Hepatocyte (in vitro differentiated cells): ENCODE results near the gene PARN. TPM values are rescaled to one million over a fixed set of nuclear protein-coding genes. Genes with fewer than 3 reads are reported as not detected.
"Not testable (repeated sequence)": the region's sequence is repeated elsewhere in the genome, so short reads cannot be mapped to it uniquely, and the experiment has no call there.

Experiments
- DNase-seq: peaks from one replicate; pipeline ENCODE4 v3.0.0-alpha.2; 2016; ENCODE audit warnings: low spot score
- H2AFZ ChIP-seq: fragments of 200-600 bp; sonication (generic); 2 replicates; pipeline ENCODE4 v1.6.0; 2016; ENCODE audit warnings: antibody characterized with exemption, mild to moderate bottlenecking
- H3K27ac ChIP-seq: fragments of 200-600 bp; sonication (generic); 2 replicates; pipeline ENCODE4 v1.5.1; 2016; ENCODE audit warnings: mild to moderate bottlenecking
- H3K27me3 ChIP-seq: fragments of 200-600 bp; sonication (generic); 2 replicates; pipeline ENCODE4 v1.6.1; 2016
- H3K36me3 ChIP-seq: fragments of 200-600 bp; sonication (generic); replicated peaks from 2 replicates; pipeline ENCODE4 v1.5.1; 2016; ENCODE audit warnings: low read depth; ENCODE audit not compliant: insufficient read depth
- H3K4me1 ChIP-seq: fragments of 200-600 bp; sonication (generic); 2 replicates; pipeline ENCODE4 v1.5.1; 2016; ENCODE audit warnings: mild to moderate bottlenecking, moderate library complexity; ENCODE audit not compliant: insufficient read depth
- H3K4me2 ChIP-seq: fragments of 200-600 bp; sonication (generic); 2 replicates; pipeline ENCODE4 v1.6.0; 2016
- H3K4me3 ChIP-seq: fragments of 200-600 bp; sonication (generic); 2 replicates; pipeline ENCODE4 v1.5.1; 2016; ENCODE audit warnings: mild to moderate bottlenecking
- H3K79me2 ChIP-seq: fragments of 200-600 bp; sonication (generic); 2 replicates; pipeline ENCODE4 v1.6.0; 2017; ENCODE audit warnings: mild to moderate bottlenecking
- H3K9me2 ChIP-seq: fragments of 200-600 bp; sonication (generic); replicated peaks from 2 replicates; pipeline ENCODE4 v1.6.0; 2017; ENCODE audit warnings: mild to moderate bottlenecking; ENCODE audit not compliant: insufficient read depth
- H3K9me3 ChIP-seq: fragments of 200-600 bp; sonication (generic); 2 replicates; pipeline ENCODE4 v1.5.1; 2016; ENCODE audit warnings: low read depth, mild to moderate bottlenecking
- H4K20me1 ChIP-seq: fragments of 200-600 bp; sonication (generic); 2 replicates; pipeline ENCODE4 v1.6.0; 2016; ENCODE audit warnings: mild to moderate bottlenecking; ENCODE audit not compliant: insufficient read depth, poor library complexity, severe bottlenecking
- EZH2 ChIP-seq: fragments of 200-600 bp; sonication (generic); IDR thresholded peaks from 2 replicates; pipeline ENCODE4 v1.6.1; 2016; ENCODE audit warnings: antibody characterized with exemption, mild to moderate bottlenecking, borderline replicate concordance
- EZH2phosphoT487 ChIP-seq: fragments of 200-600 bp; sonication (generic); IDR thresholded peaks from one replicate; pipeline ENCODE4 v1.6.1; 2018; ENCODE audit warnings: antibody characterized with exemption, mild to moderate bottlenecking, low read depth, moderate library complexity; ENCODE audit not compliant: unreplicated experiment, severe bottlenecking
- WGBS: methylation state at CpG from one replicate; pipeline ENCODE4 v1.1.6; 2016; ENCODE audit warnings: low lambda C conversion rate; ENCODE audit errors: missing lambda C conversion rate; 5-methylcytosine and 5-hydroxymethylcytosine counted together
- polyA plus RNA-seq: library from polyadenylated mRNA; unstranded; fragments of >200 nt; fragmentation: Nextera tagmentation; extraction: Ambion mirVana; gene quantifications from 2 replicates; pipeline ENCODE4 v1.2.1, GENCODE V29; 2016
- total RNA-seq: library from RNA; depleted of rRNA; stranded (reverse); fragments of >200 nt; gene quantifications from 2 replicates; pipeline ENCODE4 v1.2.3, GENCODE V29; 2014
- TF ChIP-seq, protein P1 (sequence below): fragments of 200-600 bp; sonication (generic); IDR thresholded peaks from 2 replicates; pipeline ENCODE4 v1.5.1; 2016; ENCODE audit warnings: antibody characterized with exemption, mild to moderate bottlenecking; ENCODE audit not compliant: poor library complexity

Gene PARN
- total and polyA plus RNA-seq, 2 experiments from 2014 or later: 23.7 to 35.6 TPM

DNA sequence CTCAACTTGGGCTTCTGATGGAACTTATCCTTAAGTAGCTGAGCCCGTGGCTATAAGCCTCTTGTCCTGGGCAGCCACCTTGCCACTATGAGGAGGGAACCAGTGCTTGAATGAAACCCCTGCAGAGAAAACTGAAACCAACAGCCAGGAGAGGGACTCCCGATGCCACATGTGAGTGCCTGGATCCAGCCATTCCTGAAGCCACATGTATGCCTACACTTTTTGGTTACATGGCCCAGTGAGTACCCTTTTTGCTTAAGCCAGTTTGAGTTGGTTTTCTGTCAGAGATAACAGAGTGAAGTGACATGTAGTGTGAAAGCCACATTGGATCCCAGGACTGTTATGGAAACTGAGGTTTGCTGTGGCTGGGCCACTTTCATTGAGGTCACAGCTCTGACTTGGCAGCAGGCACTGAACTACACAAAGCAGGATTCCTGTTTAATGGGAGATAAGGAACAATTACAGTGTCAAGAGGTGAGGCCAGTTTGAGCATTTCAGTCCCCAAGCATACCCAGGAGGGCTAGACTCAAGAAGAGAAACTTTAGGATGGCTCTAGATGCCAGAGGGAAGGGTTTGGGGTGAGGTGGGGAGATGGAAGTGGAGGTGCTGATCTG lies 222.2 kb downstream of the PARN start:
- Histone ChIP-seq H3K4me1 (peaks cover 6% of the 10 kb centered on the region), H3K36me3 (no peaks in the 10 kb centered on the region), H2AFZ (no peak overlapping the region), H3K79me2 (no peaks in the 10 kb centered on the region), H3K27me3 (no peaks in the 10 kb centered on the region), H4K20me1 (no peaks in the 10 kb centered on the region), H3K4me3 (no peak overlapping the region), H3K9me3 (no peaks in the 10 kb centered on the region), H3K4me2 (no peak overlapping the region), H3K27ac (no peak overlapping the region), H3K9me2 (no peaks in the 10 kb centered on the region)
- WGBS: 96% methylated on average over 2 of the region's 2 CpGs
- DNase-seq: no peak
- TF ChIP-seq EZH2 (no peak), EZH2phosphoT487 (no peak)
- TF ChIP-seq, protein P1, sequence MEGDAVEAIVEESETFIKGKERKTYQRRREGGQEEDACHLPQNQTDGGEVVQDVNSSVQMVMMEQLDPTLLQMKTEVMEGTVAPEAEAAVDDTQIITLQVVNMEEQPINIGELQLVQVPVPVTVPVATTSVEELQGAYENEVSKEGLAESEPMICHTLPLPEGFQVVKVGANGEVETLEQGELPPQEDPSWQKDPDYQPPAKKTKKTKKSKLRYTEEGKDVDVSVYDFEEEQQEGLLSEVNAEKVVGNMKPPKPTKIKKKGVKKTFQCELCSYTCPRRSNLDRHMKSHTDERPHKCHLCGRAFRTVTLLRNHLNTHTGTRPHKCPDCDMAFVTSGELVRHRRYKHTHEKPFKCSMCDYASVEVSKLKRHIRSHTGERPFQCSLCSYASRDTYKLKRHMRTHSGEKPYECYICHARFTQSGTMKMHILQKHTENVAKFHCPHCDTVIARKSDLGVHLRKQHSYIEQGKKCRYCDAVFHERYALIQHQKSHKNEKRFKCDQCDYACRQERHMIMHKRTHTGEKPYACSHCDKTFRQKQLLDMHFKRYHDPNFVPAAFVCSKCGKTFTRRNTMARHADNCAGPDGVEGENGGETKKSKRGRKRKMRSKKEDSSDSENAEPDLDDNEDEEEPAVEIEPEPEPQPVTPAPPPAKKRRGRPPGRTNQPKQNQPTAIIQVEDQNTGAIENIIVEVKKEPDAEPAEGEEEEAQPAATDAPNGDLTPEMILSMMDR: no peak

DNA sequence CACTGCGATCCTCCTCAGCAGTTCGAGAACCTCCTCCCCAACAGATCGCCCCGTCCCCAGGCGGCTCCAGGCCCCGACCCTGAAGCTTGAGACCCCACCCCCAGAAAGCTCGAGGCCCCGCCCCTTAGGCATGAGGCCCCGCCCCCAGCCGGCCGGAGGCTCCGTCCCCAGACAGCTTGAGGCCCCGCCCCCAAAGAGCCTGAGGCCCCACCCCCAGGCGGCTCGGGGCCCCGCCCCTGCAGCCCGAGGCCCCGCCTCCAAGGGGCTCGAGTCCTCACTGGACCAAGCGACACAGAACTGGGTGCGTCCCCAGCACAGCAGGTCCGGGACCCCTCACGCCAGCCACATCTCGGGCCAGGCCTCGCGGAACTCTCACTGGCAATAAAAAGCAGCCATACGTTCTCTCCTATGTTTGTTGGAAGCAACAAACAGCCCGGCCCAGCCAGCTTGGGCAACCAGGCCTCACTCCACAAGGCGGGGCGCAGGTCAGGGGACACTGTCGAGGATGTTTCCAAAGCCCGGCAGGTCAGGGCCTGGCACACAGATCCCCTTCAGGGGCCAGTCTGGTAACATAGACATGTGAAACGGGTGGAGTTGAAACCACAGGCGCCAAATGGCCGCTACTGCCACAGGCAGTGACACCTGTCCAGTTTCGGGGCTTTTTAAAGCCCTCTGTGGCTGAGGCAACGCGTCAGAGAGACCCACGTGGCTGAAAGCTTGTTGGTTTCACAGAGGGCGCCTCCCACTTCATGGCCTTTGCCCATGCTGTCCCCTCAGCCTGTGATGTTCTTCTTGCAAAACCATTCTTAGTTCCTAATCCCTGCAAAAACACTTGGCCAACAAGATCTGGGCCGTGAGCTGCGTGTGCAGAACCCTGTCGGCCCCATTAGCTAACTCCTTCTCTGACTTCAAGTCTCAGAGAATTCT lies 224.2 kb downstream of the PARN start:
- peak; percentile 56 for DNase-seq
- no peaks in the 10 kb centered on the region for H3K9me2 ChIP-seq
- no peak overlapping the region for H3K4me3 ChIP-seq
- H3K4me2 ChIP-seq: no peak overlapping the region
- H4K20me1 ChIP-seq: no peaks in the 10 kb centered on the region
- H3K27ac ChIP-seq: peak overlapping the region; percentile 83
- H3K79me2 ChIP-seq: no peaks in the 10 kb centered on the region
- TF ChIP-seq EZH2 (no peak), EZH2phosphoT487 (no peak)
- TF ChIP-seq, protein P1: no peak
- no peaks in the 10 kb centered on the region for H3K36me3 ChIP-seq
- 79% methylated on average over 29 of the region's 43 CpGs for whole genome bisulfite sequencing
- no peak overlapping the region for H2AFZ ChIP-seq
- H3K4me1 ChIP-seq: peaks cover 6% of the 10 kb centered on the region
- no peaks in the 10 kb centered on the region for H3K27me3 ChIP-seq
- H3K9me3 ChIP-seq: no peaks in the 10 kb centered on the region

DNA sequence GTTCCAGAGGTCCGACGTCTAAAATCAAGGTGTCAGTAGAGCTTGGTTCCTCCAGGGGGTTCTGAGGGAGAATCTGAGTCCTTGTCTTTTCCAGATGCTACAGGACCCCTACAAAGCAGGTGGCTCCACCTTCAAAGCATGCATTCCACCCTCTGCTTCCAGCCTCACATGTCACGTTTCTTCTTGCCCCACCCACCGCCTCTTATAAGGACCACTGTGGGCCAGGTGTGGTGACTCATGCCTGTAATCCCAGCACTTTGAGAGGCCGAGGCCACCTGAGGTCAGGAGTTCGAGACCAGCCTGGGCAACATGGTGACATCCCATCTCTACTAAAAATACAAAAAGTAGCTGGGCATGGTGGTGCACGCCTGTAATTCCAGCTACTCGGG lies 227.1 kb downstream of the PARN start:
- H2AFZ ChIP-seq, H3K9me2 ChIP-seq, H4K20me1 ChIP-seq, H3K4me1 ChIP-seq, H3K4me2 ChIP-seq, H3K79me2 ChIP-seq, H3K4me3 ChIP-seq, DNase-seq, H3K27ac ChIP-seq, H3K9me3 ChIP-seq, H3K36me3 ChIP-seq, H3K27me3 ChIP-seq: not testable (repeated sequence)
- WGBS: 86% methylated on average over 8 of the region's 8 CpGs

DNA sequence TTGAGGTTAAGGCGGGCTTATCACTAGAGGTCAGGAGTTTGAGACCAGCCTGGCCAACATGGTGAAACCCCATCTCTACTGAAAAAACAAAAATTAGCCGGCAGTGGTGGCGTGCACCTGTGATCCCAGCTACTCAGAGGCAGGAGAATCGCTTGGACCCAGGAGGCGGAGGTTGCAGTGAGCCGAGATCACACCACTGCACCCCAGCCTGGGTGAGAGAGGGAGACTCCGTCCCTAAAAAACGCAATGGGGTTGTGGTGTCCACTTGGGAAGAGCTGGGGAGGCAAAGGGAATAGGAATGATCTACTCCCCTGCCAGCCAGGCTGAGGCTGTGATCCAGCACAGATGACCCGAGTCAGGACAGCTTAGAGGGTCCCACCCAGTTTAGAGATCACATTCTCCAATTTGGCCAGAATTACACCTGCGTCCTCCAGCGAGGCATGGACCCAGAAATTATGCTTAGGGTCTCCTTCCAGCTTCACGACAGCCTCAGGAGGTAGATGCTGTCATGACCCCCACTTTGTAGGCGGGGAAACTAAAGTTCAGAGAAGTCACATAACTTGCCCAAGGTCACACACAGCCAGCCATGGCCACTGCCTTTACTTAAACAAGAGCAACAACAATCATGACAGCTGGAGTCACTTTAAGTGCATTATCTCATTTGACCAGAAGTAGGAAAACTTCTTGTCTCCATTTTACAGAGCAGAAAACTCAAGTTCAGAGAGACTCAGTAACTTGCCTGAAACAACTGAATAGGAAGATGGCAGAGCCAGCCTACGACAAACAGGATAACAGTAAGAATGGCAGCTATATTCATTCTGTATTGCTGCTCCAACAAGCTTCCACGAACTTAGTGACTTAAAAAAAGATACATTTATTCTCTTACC lies 227.7 kb downstream of the PARN start:
- H3K9me3 ChIP-seq, H3K27ac ChIP-seq, H3K9me2 ChIP-seq, H3K36me3 ChIP-seq, H3K79me2 ChIP-seq, H4K20me1 ChIP-seq, H3K27me3 ChIP-seq, DNase-seq, H2AFZ ChIP-seq, H3K4me3 ChIP-seq, H3K4me1 ChIP-seq, H3K4me2 ChIP-seq: not testable (repeated sequence)
- WGBS: 93% methylated on average over 15 of the region's 15 CpGs

DNA sequence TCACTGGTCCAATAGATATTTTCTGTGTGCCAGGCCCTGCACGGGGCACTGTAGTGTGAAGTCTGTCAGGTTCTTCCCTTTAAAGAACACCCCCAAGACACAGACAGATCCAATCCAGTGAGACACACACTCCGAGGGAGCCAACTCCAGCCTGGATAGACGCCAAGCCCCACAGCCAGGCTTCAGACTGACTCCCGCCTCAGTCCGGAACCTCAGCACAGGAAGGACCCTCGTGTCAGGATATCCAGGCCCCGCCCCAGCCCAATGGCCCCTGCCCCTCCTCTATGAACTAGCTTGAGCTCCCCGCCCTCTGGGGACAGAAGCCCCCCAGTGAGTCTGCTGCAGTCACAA lies 228.4 kb downstream of the PARN start:
- not testable (repeated sequence) for H3K4me2 ChIP-seq, H3K9me2 ChIP-seq, H4K20me1 ChIP-seq, H3K27me3 ChIP-seq, H3K9me3 ChIP-seq, H3K4me3 ChIP-seq, H3K36me3 ChIP-seq, H3K4me1 ChIP-seq, H2AFZ ChIP-seq, H3K79me2 ChIP-seq, H3K27ac ChIP-seq
- WGBS: 72% methylated on average over 6 of the region's 8 CpGs
- peak; percentile 22 for DNase-seq

DNA sequence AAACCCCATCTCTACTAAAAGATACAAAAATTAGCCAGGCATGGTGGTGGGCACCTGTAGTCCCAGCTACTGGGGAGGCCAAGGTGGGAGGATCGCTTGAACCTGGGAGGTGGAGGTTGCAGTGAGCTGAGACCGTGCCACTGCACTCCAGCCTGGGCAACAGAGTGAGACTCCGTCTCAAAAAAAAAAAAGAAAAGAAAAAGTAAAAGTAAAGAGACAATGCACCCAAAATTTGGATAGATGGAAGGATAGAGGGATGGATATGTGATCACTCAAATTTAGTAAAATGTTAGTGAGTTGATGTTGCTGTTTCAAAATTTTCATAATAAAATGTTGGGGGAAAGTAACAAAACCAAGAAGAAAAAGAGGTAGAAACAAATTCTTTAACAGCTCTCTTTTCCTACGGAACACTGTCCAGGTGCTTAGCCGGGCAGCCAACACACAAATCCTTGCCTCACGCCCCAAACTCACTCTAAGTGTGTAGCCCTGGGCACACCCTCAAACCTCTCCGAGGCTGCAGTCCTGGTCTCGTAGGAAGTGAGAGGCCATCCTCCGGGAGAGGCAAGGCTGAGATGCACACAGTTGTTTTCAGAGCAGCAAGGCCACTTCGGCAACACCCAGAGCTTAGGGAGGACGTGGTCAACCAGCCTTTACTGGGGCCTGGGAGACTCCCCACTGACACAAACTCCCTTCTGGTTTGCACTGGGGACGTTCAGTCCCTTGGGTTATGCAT lies 228.9 kb downstream of the PARN start:
- H3K4me2 ChIP-seq, H3K4me1 ChIP-seq, H4K20me1 ChIP-seq, H3K27me3 ChIP-seq, H3K4me3 ChIP-seq, H2AFZ ChIP-seq, H3K9me3 ChIP-seq, H3K36me3 ChIP-seq, DNase-seq, H3K27ac ChIP-seq, H3K79me2 ChIP-seq, H3K9me2 ChIP-seq: not testable (repeated sequence)
- 83% methylated on average over 12 of the region's 12 CpGs for WGBS
